ENCODE data around the gene MGMT. TPM values are rescaled to one million over a fixed set of nuclear protein-coding genes. Genes with fewer than 3 reads are reported as not detected.

MGMT gene
- polyA plus RNA-seq, 3 donors: 9.5 to 23.5 (median 17.5) TPM

GRCh38 chr10:129564923-129565322 lies 97.9 kb downstream of the MGMT start:
- intact Hi-C loops (cut with micrococcal nuclease): no loop called here
- Histone ChIP-seq H3K4me2 (replicated peaks; ENCODE audit: extremely low read depth, low read length, poor library complexity, severe bottlenecking) (no peak overlapping the region), H3K4me3 (replicated peaks in 1 of 3; ENCODE audit: low read depth in 2 of 3, low read length in 3 of 3) (no peak overlapping the region), H3K9ac (ENCODE audit: insufficient read depth, low read length, poor library complexity, severe bottlenecking) (no peak overlapping the region), H3K4me1 (ENCODE audit: control insufficient read depth in 1 of 2, insufficient read depth in 2 of 2, low read length in 2 of 2) (no peaks in the 10 kb centered on the region), H3K27ac (ENCODE audit: low read depth in 1 of 2, low read length in 2 of 2) (no peak overlapping the region), H4K20me1 (ENCODE audit: insufficient read depth, low read length) (no peaks in the 10 kb centered on the region), H2AFZ (ENCODE audit: insufficient read depth, low read depth, low read length, poor library complexity, severe bottlenecking) (no peak overlapping the region), H3K36me3 (replicated peaks in 1 of 2; ENCODE audit: control insufficient read depth in 1 of 2, insufficient read depth in 2 of 2, low read length in 2 of 2) (no peaks in the 10 kb centered on the region), H3K79me2 (ENCODE audit: insufficient read depth, low read length) (no peaks in the 10 kb centered on the region), H3K9me3 (replicated peaks in 1 of 2; ENCODE audit: control insufficient read depth in 1 of 2, insufficient read depth in 1 of 2, low read length in 2 of 2) (peaks cover 11 to 27% of the 10 kb centered on the region in 2 donors), H3K27me3 (ENCODE audit: control insufficient read depth in 2 of 2, insufficient read depth in 2 of 2, low read length in 2 of 2) (no peaks in the 10 kb centered on the region)
- WGBS (ENCODE audit: insufficient coverage): 100% methylated on average over 11 of the region's 19 CpGs
- peak overlapping the region in 1 of 7 donors; percentile 46 for H3K27ac Mint-ChIP-seq
- peaks cover 8 to 9% of the 10 kb centered on the region in 2 donors for H3K36me3 Mint-ChIP-seq
- no peaks in the 10 kb centered on the region for H3K4me1 Mint-ChIP-seq
- H3K27me3 Mint-ChIP-seq (ENCODE audit: low read depth in 3 of 3): peaks cover 0 to 1% (median 0%) of the 10 kb centered on the region in 3 donors
- H3K4me3 Mint-ChIP-seq: no peak overlapping the region
- H3K9me3 Mint-ChIP-seq: peaks cover 1 to 26% (median 18%) of the 10 kb centered on the region in 7 donors
- DNase-seq: no peak
- TF ChIP-seq, protein P1, sequence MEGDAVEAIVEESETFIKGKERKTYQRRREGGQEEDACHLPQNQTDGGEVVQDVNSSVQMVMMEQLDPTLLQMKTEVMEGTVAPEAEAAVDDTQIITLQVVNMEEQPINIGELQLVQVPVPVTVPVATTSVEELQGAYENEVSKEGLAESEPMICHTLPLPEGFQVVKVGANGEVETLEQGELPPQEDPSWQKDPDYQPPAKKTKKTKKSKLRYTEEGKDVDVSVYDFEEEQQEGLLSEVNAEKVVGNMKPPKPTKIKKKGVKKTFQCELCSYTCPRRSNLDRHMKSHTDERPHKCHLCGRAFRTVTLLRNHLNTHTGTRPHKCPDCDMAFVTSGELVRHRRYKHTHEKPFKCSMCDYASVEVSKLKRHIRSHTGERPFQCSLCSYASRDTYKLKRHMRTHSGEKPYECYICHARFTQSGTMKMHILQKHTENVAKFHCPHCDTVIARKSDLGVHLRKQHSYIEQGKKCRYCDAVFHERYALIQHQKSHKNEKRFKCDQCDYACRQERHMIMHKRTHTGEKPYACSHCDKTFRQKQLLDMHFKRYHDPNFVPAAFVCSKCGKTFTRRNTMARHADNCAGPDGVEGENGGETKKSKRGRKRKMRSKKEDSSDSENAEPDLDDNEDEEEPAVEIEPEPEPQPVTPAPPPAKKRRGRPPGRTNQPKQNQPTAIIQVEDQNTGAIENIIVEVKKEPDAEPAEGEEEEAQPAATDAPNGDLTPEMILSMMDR (IDR thresholded peaks at IDR 0.05): no peak

GRCh38 chr10:129568583-129569344 lies 101.7 kb downstream of the MGMT start:
- Mint-ChIP-seq H3K27ac (no peak overlapping the region), H3K27me3 (ENCODE audit: low read depth in 3 of 3) (peaks cover 0 to 1% (median 0%) of the 10 kb centered on the region in 3 donors), H3K9me3 (peaks cover 1 to 15% (median 12%) of the 10 kb centered on the region in 7 donors), H3K4me3 (no peak overlapping the region), H3K36me3 (peaks cover 8% of the 10 kb centered on the region in 2 donors), H3K4me1 (no peaks in the 10 kb centered on the region)
- no peak overlapping the region for H2AFZ ChIP-seq (ENCODE audit: insufficient read depth, low read depth, low read length, poor library complexity, severe bottlenecking)
- no peak overlapping the region for H3K27ac ChIP-seq (ENCODE audit: low read depth in 1 of 2, low read length in 2 of 2)
- intact Hi-C loops (cut with micrococcal nuclease): no loop called here
- no peaks in the 10 kb centered on the region for H3K27me3 ChIP-seq (ENCODE audit: control insufficient read depth in 2 of 2, insufficient read depth in 2 of 2, low read length in 2 of 2)
- H3K4me3 ChIP-seq (replicated peaks in 1 of 3; ENCODE audit: low read depth in 2 of 3, low read length in 3 of 3): no peak overlapping the region
- no peaks in the 10 kb centered on the region for H4K20me1 ChIP-seq (ENCODE audit: insufficient read depth, low read length)
- peaks cover 8 to 14% of the 10 kb centered on the region in 2 donors for H3K9me3 ChIP-seq (replicated peaks in 1 of 2; ENCODE audit: control insufficient read depth in 1 of 2, insufficient read depth in 1 of 2, low read length in 2 of 2)
- no peaks in the 10 kb centered on the region for H3K4me1 ChIP-seq (ENCODE audit: control insufficient read depth in 1 of 2, insufficient read depth in 2 of 2, low read length in 2 of 2)
- TF ChIP-seq, protein P1 (IDR thresholded peaks at IDR 0.05): no peak
- no peak for DNase-seq
- H3K79me2 ChIP-seq (ENCODE audit: insufficient read depth, low read length): no peaks in the 10 kb centered on the region
- 98% methylated on average over 10 of the region's 16 CpGs for WGBS (ENCODE audit: insufficient coverage)
- H3K9ac ChIP-seq (ENCODE audit: insufficient read depth, low read length, poor library complexity, severe bottlenecking): no peak overlapping the region
- no peaks in the 10 kb centered on the region for H3K36me3 ChIP-seq (replicated peaks in 1 of 2; ENCODE audit: control insufficient read depth in 1 of 2, insufficient read depth in 2 of 2, low read length in 2 of 2)
- no peak overlapping the region for H3K4me2 ChIP-seq (replicated peaks; ENCODE audit: extremely low read depth, low read length, poor library complexity, severe bottlenecking)

All from CD14-positive monocyte (primary cell).